ENCODE results near the gene SPC25.
"Not testable (repeated sequence)": the region's sequence is repeated elsewhere in the genome, so short reads cannot be mapped to it uniquely, and the experiment has no call there.

The SPC25 gene

DNA sequence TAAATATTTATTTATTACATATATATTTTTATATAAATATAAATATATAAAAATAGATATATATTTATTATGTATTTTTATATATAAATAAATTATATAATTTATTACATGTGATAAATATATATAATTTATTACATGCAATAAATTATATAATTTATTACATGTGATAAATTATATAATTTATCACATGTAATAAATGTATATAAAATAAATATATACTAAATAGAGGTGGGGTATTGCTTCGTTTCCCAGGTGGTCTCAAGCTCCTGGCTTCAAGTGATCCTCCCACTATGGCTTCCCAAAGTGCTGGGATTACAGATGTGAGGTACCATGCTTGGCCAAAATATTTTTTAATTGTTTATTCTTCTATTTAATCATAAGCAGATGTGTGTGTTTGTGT, 7.2 kb upstream of the SPC25 start:
- no peak for DNase-seq

DNA sequence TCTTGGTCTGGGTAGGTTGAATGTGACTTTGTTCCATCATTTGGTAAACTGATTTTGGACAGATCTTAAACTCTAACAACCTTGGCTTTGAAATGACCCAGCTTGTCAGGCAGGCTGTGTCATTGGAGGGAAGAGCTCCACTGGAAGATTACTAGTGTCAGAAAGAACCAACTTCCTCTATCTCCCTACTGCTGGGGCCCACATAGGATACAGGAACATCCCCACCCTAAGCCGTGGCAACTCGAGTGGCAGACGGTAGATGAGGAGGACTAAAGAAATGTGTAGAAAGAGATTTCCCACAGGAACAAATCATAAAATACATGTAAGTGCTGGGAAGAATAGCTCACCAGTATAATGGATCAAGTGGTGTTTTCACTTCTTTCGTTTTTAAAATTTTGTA, 6.6 kb upstream of the SPC25 start:
- DNase-seq = no peak

DNA sequence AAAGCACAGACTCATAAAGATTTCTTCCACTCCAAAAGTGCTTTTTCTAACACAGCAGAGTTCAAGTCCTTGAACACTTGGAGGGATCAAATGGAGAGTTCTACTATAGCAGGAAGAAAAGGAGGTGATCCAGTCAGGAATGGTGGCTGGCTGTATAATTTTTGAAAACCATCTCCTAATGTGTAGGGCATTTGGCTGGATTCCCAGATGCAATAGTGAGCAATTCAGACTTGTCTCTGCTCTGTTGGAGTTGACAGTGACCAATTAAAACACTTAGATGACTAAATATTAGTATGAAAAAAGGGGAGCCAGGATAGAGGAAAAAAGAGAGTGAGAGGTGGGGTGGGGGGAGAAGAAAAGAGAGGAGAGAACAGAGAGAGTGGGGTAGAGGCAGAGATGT, 5.5 kb upstream of the SPC25 start:
- peak; percentile 70 for DNase-seq

DNA sequence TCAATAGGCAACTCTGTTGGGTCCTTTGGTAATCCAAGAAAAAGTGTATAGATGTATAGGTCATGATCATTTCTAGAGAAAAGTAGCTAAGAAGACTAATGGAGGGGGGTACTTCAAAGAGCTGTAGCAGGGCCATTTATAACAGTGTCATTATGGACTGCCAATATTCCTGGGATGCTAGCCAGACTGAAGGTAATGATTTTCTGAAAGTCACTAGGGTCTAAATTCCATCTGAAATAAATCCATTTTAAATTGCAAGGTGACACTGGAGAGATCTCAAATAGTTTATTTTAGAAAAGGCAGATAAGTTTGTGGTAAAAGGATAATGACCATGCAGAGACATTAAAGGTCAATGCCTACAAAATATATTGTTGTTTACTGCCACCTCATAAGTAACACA, 4.5 kb upstream of the SPC25 start:
- DNase-seq = no peak

DNA sequence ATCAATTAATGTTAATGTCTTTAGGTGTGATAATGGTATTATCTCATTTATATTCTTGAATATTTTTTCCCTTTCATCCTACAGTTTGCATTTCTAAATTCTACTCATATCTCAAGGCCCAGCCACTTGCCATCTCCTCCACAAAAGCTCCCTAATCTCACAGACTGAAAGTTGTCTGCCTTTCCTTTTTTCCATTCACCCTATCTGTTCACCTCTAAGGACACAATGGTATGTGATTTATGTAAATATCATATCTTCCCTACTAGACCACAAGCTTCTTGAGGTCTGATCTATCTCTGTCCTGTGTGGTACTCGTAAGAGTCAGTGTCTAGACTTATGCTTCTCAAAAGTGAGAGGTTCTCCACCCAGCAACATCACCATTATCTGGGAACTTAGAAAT, 3.9 kb upstream of the SPC25 start:
- DNase-seq = no peak

DNA sequence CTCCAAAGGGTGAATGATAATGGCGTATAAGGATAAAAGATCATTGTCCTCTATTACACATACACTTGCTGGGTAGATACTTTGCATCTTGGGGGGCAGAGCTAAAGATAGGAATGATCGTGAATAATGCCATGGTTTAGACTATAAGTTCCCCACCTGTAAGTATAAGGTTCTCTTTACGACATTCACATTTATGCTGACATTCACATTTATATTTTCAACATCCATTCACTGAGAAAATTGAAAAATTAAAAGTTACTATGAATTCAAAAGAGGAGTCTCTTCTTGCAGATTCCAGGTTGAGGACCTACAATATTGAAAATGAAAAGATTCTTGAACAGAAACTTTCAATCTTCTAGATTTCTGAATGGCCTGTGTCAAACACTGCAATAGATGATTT, 2.1 kb upstream of the SPC25 start:
- no peak for DNase-seq

DNA sequence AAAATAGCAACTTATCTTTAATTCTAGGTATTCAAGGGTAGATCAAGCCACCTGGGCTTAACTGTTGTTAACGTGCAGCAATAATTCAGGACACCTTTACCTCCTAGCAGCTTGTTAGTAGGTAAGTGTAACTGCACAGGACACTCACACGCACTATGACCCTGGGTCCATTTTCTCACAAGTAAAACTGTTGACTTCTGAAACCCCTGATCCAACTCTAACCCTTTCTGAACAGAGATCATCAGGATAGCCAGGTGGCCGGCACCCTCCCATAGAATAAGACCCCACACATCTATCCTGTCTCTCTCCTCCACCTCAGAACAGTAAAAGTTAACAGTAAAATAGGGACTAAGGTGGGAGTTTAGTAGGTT, 610 bp downstream of the SPC25 start:
- no peak for DNase-seq

DNA sequence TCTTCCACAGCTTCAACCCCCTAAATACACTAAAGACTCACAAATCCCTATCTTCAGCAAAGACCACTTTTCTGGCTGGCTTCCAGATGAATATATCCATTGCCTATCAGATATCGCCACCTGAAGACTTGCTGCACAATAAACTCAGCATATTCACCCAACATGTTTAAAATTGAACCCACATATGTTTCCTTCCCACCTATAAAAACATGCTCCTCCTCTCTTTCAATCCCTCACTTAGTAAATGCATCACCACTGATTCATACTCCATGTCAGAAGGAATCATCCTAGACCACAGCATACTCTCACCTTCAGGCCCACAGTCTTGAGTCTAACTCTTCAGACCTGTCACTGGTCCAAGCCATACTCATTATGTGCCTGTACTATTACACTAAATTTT, 5.3 kb downstream of the SPC25 start:
- no peak for DNase-seq

DNA sequence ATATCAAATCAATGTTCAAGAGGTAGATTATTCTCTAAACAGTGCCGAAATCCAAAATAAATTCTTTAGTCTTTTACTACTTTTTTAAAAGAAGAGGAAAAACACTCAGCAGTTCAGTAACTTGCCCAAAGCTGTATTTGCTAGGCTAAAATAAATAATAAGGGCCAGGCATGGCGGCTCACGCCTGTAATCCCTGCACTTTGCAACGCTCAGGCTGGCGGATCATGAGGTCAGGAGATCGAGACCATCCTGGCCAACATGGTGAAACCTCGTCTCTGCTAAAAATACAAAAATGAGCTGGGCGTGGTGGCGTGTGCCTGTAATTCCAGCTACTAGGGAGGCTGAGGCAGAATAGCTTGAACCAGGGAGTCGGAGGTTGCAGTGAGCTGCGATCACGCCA, 8.1 kb downstream of the SPC25 start:
- not testable (repeated sequence) for DNase-seq

DNA sequence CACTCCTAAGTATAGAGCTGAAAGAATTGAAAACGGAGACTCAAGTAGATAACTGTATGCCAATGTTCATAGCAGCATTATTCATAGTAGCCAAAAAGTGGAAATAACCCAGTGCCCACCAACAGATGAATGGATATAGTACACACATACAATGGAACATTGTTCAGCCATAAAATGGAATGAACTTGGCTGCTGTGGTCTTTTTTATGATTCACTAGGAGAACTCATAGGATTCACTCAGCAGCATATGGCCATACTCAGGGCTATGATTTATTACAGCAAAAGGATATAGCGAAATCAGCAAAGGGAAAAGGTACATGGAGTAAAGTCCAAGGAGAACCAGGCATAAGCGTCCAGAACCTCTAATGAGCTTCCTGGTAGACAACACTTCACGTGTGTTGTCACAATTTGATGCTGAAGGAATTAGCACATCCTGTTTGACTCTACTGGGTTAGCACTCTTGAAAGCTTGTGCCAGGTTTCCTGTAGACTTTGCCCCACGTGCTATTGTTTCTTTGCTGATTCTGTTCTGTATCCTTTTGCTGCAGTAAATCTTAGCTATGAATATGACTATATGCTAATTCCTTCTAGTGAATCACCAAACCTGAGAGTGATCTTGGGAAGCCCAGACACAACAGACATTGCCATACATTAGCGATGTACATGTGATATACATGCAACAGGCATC, 15.7 kb downstream of the SPC25 start:
- DNase-seq = no peak

DNA sequence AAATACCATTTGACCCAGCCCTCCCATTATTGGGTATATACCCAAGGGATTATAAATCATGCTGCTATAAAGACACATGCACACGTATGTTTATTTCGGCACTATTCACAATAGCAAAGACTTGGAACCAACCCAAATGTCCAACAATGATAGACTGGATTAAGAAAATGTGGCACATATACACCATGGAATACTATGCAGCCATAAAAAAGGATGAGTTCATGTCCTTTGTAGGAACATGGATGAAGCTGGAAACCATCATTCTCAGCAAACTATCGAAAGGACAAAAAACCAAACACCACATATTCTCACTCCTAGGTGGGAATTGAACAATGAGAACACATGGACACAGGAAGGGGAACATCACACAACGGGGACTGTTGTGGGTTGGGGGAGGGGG, 19.4 kb downstream of the SPC25 start:
- DNase-seq = not testable (repeated sequence)

DNA sequence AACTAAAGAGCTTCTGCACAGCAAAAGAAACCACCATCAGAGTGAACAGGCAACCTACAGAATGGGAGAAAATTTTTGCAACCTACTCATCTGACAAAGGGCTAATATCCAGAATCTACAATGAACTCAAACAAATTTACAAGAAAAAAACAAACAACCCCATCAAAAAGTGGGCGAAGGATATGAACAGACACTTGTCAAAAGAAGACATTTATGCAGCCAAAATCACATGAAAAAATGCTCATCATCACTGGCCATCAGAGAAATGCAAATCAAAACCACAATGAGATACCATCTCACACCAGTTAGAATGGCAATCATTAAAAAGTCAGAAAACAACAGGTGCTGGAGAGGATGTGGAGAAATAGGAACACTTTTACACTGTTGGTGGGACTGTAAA, 19.9 kb downstream of the SPC25 start:
- not testable (repeated sequence) for DNase-seq

DNA sequence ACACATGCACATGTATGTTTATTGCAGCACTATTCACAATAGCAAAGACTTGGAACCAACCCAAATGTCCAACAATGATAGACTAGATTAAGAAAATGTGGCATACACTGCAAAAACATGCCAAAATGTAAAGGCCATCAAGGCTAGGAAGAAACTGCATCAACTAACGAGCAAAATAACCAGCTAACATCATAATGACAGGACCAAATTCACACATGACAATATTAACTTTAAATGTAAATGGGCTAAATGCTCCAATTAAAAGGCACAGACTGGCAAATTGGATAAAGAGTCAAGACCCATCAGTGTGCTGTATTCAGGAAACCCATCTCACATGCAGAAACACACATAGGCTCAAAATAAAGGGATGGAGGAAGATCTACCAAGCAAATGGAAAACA, 23.1 kb downstream of the SPC25 start:
- not testable (repeated sequence) for DNase-seq

DNA sequence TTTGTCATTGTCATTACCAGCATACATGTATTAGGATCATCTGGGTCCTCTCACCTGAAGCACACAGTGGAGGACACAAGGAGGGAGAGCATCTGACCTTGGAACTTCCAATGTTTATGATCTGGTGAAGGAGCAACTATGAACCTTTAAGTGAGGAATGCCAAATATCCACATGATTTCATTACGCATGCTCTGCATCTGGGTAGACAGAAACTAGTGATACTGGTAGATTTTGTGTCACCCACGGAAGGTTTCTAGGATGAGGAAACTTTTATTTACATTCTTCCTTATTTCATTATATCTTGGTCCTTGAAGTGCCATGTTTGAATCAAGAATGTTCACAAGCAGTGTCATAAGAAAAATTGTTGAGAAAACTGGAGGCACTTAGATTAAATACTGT, 32.1 kb downstream of the SPC25 start:
- DNase-seq = no peak

DNA sequence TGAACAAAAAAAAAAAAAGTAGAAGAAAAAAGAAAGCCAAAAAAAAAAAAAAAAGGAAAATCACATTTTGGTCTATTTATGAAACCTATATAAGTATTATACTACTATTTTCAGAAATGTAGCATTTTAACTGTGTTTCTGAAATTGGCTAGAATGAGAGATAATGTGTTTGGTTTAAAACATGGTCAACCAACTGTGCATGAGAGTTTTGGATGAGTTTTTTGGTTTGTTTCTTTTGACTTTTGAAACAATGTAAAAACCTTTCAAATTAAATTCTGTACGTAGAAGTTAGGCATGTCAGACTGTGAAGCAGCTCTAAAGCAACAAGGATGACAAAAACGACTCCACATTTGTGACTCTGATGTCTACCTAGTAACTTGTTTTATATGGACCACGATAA, 34.6 kb downstream of the SPC25 start:
- DNase-seq = no peak

DNA sequence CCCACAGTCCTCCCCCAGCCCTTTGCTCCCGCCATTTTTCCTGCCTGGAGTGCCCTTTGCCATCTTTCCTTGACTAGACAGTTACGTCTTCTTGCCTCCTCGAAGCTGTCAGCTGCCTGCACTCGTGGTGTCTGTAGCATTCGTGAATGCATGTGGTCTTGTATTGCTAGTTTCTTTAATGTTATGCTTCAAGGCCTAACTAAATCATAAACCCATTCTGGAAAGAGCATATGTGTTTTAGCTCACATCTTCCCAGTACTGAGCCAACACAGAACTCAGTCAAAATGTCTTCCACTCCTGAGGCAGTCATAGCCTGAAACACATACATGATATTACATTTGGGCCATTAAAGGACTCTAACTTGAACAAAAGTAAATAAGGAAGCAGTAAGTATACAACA, 35.6 kb downstream of the SPC25 start:
- DNase-seq = no peak

DNA sequence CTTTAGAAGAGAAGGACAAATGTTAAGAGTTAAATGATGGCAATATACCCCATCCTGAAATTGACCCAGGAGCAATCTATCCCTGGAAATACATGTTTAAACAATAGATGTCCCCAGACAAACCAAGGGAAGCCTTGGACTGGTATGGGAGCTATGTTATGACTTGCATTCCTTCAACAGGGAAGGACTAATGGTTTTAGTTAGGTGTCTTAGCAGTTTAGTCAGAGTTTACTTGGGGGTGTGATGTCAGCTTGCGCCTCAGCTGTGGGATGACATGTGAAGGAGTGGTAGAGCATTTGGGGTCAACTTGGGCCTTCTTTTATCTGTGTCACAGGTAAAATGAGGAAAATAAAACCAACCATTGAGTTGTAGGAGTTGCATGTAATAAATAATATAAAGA, 36.8 kb downstream of the SPC25 start:
- DNase-seq = no peak

DNA sequence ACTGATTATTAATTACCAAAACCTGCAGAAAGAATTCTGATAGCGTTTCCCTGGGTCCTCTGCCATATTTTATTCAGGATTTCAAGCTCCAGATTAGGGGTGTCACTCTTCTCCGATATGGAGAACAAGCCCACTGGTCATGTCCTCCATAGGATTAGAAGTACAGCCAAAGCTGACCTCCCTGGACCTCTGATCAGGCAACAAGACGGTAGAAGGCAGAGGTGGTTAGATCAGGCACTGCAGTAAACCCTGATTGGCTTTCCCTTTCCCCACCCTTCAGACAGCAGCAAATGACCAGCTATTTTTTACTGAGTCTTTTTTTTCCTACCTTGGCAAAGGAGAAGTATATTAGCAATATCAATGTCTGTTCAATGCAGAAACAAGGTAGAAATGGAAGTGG, 37.7 kb downstream of the SPC25 start:
- DNase-seq = no peak

DNA sequence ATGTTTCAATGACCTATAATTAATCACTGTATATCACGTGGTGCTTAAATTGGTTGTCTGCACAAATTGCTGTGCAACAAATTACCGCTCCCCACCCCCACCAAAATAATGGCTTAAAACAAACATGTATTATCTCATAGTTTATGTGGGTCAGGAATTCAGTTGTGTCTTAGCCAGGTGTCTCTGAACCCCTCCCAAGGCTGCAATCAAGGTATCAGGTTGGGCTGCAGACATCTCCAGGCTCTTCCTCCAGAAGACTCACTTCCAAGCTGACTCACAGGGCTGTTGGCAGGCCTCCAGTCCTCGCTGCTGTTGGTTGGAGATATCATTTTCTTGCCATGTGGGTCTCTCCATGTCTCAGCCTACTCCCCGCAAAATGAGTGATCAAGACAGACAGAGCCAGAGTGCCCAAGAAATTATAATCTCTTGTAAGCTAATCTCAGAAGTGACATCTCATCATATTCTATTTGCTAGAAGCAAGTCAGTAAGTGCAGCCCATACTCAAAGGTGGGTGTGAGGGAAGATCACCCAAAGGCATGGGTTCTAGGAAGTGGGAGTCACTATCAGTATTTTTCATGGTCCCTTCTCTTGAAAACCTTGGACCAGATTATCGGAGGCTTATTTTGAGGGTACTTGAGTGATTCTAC, 38.4 kb downstream of the SPC25 start:
- DNase-seq = no peak

DNA sequence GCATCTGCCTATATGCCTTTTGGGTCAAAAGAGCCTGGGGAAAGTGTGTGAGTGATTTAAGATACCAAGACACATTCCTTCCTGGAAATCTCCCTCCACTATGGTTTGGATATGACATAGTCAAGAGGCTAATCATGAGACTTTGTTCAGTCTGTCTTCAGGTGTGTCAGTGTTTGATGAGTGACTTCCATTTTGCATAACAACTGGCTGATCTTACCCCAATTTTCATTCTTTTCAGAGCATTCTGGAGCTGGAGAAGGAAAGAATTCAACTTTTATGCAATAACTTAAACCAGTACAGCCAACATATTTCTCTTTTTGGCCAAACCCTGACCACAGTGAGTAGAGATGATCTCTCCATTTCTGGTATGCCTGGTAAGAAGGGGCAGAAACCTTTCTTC, 39.4 kb downstream of the SPC25 start:
- DNase-seq = no peak

DNA sequence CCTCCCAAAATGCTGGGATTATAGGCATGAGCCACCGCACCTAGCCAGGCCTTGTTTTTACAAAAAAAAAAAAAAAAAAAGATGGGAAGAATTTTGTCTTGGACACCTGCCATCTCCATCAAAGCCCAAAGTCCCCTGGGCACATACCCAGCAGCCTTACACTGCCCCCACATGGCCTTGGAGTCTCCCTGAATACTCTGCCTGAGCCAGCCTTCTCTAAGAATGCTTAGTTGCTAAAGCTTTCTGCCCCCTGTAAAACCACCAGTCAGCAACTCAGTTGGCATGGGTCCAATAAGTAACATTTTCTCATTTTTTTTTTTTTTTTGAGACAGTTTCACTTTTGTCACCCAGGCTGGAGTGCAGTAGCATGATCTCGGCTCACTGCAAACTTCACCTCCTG, 40.6 kb downstream of the SPC25 start:
- DNase-seq = peak; percentile 54

DNA sequence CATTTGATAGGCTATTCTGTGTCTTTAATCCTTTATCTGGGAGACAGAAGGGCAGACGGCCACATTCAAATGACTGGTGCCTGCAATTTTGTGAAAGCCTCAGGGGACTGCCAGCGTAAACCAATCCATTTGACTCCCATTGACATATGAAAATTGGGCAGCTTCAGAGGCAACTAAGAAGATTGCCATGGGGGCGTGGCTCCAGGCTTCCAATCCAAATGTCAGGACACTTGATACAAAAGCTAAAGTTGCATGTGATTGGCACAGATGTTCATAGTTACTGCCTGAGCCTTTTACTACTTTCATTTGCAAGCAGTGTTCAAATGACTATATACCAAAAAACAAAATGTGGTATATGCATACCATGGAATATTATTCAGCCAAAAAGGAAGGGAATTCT, 42.0 kb downstream of the SPC25 start:
- DNase-seq = peak; percentile 39

DNA sequence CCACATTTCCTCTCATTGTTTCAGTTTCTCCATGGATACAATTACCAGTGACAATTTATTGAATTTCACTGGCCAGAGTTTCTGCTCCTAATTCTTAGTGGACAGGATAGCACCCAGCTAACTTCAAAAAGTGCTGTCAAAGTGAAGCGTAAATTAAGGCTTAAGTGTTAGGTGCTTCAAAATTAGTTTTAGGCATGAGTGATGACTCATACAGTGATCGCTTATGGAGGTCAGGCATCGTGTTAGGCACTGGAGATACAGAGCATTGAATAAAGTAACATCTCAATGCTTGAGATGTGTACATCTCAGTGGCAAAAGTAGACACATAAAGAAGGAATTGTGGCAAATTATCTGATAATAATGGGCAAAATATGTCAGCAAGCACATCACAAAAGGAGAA, 47.0 kb downstream of the SPC25 start:
- no peak for DNase-seq

DNA sequence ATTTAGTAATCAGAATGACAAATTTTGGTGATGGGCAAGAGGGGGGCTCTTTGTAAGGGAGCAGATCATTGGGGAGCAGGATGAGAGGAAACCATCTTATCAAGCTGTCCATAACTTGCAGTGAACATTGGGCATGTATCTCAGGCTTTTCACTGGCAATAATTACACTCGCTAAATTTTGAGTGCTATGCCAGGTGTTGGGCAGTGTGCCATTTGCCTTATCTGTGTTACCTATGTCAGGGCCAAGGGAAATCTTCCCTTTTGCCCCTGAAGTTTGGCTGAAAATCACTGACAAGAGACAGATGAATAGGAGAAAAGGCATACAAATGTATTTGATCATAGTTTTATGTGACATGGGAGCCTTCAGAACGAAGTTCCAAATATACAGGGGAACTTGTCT, 48.8 kb downstream of the SPC25 start:
- peak; percentile 86 for DNase-seq

DNA sequence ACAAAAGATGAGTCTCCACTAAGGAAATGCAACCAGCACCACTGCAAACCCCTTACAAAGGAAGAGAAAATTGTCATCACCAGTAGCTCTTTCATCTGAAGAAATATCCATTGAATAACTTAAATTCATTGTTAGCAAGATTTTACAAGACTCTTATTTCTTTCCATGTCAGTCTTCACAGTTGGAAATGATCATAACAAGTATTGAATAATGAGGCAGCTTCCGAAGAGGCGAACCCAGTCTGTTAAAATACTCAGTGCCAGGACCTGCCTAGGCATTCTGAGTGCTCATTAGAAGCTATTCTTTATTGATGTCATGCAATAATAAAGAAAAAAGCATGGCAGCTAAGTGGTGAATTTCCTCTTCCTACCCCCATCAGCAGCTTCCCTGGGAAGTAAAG, 54.3 kb downstream of the SPC25 start:
- no peak for DNase-seq
